A549 (cell line): Measurements from ENCODE around the gene RXRA. TPM values are rescaled to one million over a fixed set of nuclear protein-coding genes. Genes with fewer than 3 reads are reported as not detected.

Experiments
- ATAC-seq, 2 experiments: fragments of 200-7000 bp in 1 of 2; fragments of >200 bp in 1 of 2; cut with Nextera tagmentation in 1 of 2; cut with Tn5 transposase in 1 of 2; 3 replicates each; pipeline versions ENCODE4 v1.8.0 to v1.9.1; 2018 to 2020; ENCODE audit warnings: mild to moderate bottlenecking in 1 of 2, moderate library complexity in 1 of 2
- CTCF ChIA-PET: fragments of 300-600 bp; sonication (Branson Sonifier 250); formaldehyde crosslinking; extraction: SDS; loops from one replicate; lab custom pipeline; 2021; ENCODE audit warnings: antibody characterized with exemption, inconsistent platforms; lab: Yijun Ruan, JAX
- POLR2A ChIA-PET: fragments of 350-600 bp; formaldehyde crosslinking; extraction: SDS; loops from one replicate; lab custom pipeline; 2021; ENCODE audit warnings: antibody characterized with exemption, inconsistent platforms; lab: Yijun Ruan, JAX
- DNase-seq, 2 experiments: peaks; one replicate each; pipeline versions ENCODE4 v3.0.0 to v3.0.0-alpha.2; 2011 to 2016; ENCODE audit warnings: low read depth in 1 of 2, low spot score in 1 of 2
- FAIRE-seq: peaks from 2 replicates; lab custom pipeline; 2011; peaks lifted over from hg19 to GRCh38; lab: Jason Lieb, UNC
- H3K27ac ChIP-seq, 2 experiments: fragments of >200 bp; sonication (Bioruptor Twin); formaldehyde crosslinking; 3 replicates each; pipeline ENCODE4 v1.5.1; 2016 to 2017
- H3K4me1 ChIP-seq: fragments of >200 bp; sonication (Bioruptor Twin); formaldehyde crosslinking; 3 replicates; pipeline ENCODE4 v1.6.1; 2016
- H3K4me2 ChIP-seq: fragments of >200 bp; sonication (Bioruptor Twin); formaldehyde crosslinking; 3 replicates; pipeline ENCODE4 v1.6.1; 2016
- H3K4me3 ChIP-seq: fragments of >200 bp; sonication (Bioruptor Twin); formaldehyde crosslinking; 3 replicates; pipeline ENCODE4 v1.5.1; 2016
- H3K9me3 ChIP-seq: fragments of >200 bp; sonication (Bioruptor Twin); formaldehyde crosslinking; 3 replicates; pipeline ENCODE4 v1.6.1; 2016
- ATOH8 ChIP-seq: fragments of 250-450 bp; sonication (Bioruptor Pico); IDR thresholded peaks from 2 replicates; pipeline ENCODE4 v1.5.0; 2020; ENCODE audit warnings: low read depth, mild to moderate bottlenecking, moderate library complexity
- BHLHE40 ChIP-seq: IDR thresholded peaks from 2 replicates; pipeline ENCODE4 v1.6.1; 2012; ENCODE audit warnings: low read depth, low read length, inconsistent platforms
- CEBPB ChIP-seq, 2 experiments: fragments of >200 bp in 1 of 2; sonication (Bioruptor Twin) in 1 of 2; formaldehyde crosslinking in 1 of 2; IDR thresholded peaks; 2 replicates each; pipeline ENCODE4 v1.6.1; 2012 to 2016
- EHF ChIP-seq: fragments of 250-450 bp; sonication (Bioruptor Pico); IDR thresholded peaks from 2 replicates; pipeline ENCODE4 v1.5.0; 2020; ENCODE audit warnings: mild to moderate bottlenecking
- FOSB ChIP-seq: fragments of 250-450 bp; sonication (Bioruptor Pico); IDR thresholded peaks from 2 replicates; pipeline ENCODE4 v1.5.0; 2020; ENCODE audit warnings: mild to moderate bottlenecking, moderate library complexity
- FOSL2 ChIP-seq, 2 experiments: fragments of 450-650 bp in 1 of 2; fragments of >200 bp in 1 of 2; sonication (Bioruptor Twin) in 1 of 2; formaldehyde crosslinking; IDR thresholded peaks; 2 replicates each; pipeline versions ENCODE4 v1.5.0 to v1.6.1; 2016 to 2020; ENCODE audit warnings: mild to moderate bottlenecking in 1 of 2, moderate library complexity in 1 of 2
- FOXS1 ChIP-seq: fragments of 250-450 bp; sonication (Bioruptor Pico); IDR thresholded peaks from 2 replicates; pipeline ENCODE4 v1.5.0; 2020; ENCODE audit warnings: mild to moderate bottlenecking, moderate library complexity
- GATA3 ChIP-seq: IDR thresholded peaks from 2 replicates; pipeline ENCODE4 v1.6.1; 2012; ENCODE audit warnings: borderline replicate concordance
- HOXA7 ChIP-seq: fragments of 250-450 bp; sonication (Bioruptor Pico); IDR thresholded peaks from 2 replicates; pipeline ENCODE4 v1.5.0; 2020; ENCODE audit warnings: mild to moderate bottlenecking, moderate library complexity
- HOXB13 ChIP-seq: fragments of 250-450 bp; sonication (Bioruptor Pico); IDR thresholded peaks from 2 replicates; pipeline ENCODE4 v1.5.0; 2020; ENCODE audit warnings: low read depth, mild to moderate bottlenecking, moderate library complexity
- JUNB ChIP-seq: fragments of >200 bp; sonication (Bioruptor Twin); formaldehyde crosslinking; IDR thresholded peaks from 2 replicates; pipeline ENCODE4 v1.6.1; 2016
- KDM1A ChIP-seq: fragments of 200-600 bp; sonication (generic); IDR thresholded peaks from 2 replicates; pipeline ENCODE4 v1.6.1; 2016; ENCODE audit warnings: low read depth, mild to moderate bottlenecking
- MAX ChIP-seq: IDR thresholded peaks from 2 replicates; pipeline ENCODE4 v1.6.1; 2012
- MYC ChIP-seq: IDR thresholded peaks from 2 replicates; pipeline ENCODE4 v1.6.1; 2012; ENCODE audit warnings: mild to moderate bottlenecking, inconsistent platforms, low read length, improper control_type of control experiment, borderline replicate concordance
- NFE2L2 ChIP-seq: fragments of 150-350 bp; conservative IDR thresholded peaks from 2 replicates; pipeline ENCODE4 v1.6.1; 2014; ENCODE audit warnings: low read length
- NPAS2 ChIP-seq: fragments of 250-450 bp; sonication (Bioruptor Pico); IDR thresholded peaks from 2 replicates; pipeline ENCODE4 v1.8.0; 2022; ENCODE audit warnings: mild to moderate bottlenecking, moderate library complexity, borderline replicate concordance
- PBX3 ChIP-seq: IDR thresholded peaks from 2 replicates; pipeline ENCODE4 v1.6.1; 2012
- POLR2AphosphoS2 ChIP-seq: conservative IDR thresholded peaks from 2 replicates; pipeline ENCODE4 v1.6.1; 2012; ENCODE audit warnings: low read length, improper control_type of control experiment, inconsistent platforms
- RAD21 ChIP-seq, 2 experiments: fragments of >200 bp in 1 of 2; sonication (Bioruptor Twin) in 1 of 2; formaldehyde crosslinking in 1 of 2; IDR thresholded peaks in 1 of 2; conservative IDR thresholded peaks in 1 of 2; 2 replicates in 1 of 2; 3 replicates in 1 of 2; pipeline ENCODE4 v1.6.1; 2012 to 2018; ENCODE audit warnings: inconsistent platforms in 1 of 2
- RARB ChIP-seq: fragments of 250-450 bp; sonication (Bioruptor Pico); IDR thresholded peaks from 2 replicates; pipeline ENCODE4 v1.8.0; 2021; ENCODE audit warnings: mild to moderate bottlenecking, moderate library complexity
- RCOR1 ChIP-seq: fragments of 150-350 bp; IDR thresholded peaks from 2 replicates; pipeline ENCODE4 v1.6.1; 2014; ENCODE audit warnings: antibody characterized with exemption, low read length, low read depth
- RNF2 ChIP-seq: fragments of 200-600 bp; sonication (generic); IDR thresholded peaks from 2 replicates; pipeline ENCODE4 v1.6.1; 2016; ENCODE audit warnings: low read depth, mild to moderate bottlenecking, antibody characterized with exemption, moderate library complexity, borderline replicate concordance
- SREBF2 ChIP-seq: fragments of 450-650 bp; IDR thresholded peaks from 2 replicates; pipeline ENCODE4 v1.6.1; 2014; ENCODE audit warnings: mild to moderate bottlenecking, moderate library complexity
- TFCP2L1 ChIP-seq: fragments of 250-450 bp; sonication (Bioruptor Pico); IDR thresholded peaks from 2 replicates; pipeline ENCODE4 v1.5.0; 2021; ENCODE audit warnings: mild to moderate bottlenecking
- TP53 ChIP-seq: fragments of 250-450 bp; sonication (Bioruptor Pico); IDR thresholded peaks from 2 replicates; pipeline ENCODE4 v1.5.0; 2021; ENCODE audit warnings: mild to moderate bottlenecking, moderate library complexity
- ZNF302 ChIP-seq: fragments of 250-450 bp; sonication (Bioruptor Pico); IDR thresholded peaks from 2 replicates; pipeline ENCODE4 v1.9.0; 2021; ENCODE audit warnings: inconsistent platforms, mild to moderate bottlenecking, moderate library complexity
- WGBS: methylation state at CpG from one replicate; pipeline ENCODE4 v1.1.6; 2017; ENCODE audit errors: missing lambda C conversion rate; 5-methylcytosine and 5-hydroxymethylcytosine counted together
- polyA plus RNA-seq, 4 experiments: library from polyadenylated mRNA; depleted of rRNA in 3 of 4; stranded (reverse); fragments of >200 nt; fragmentation: RNase III in 1 of 4; extraction: RNeasy Plus Mini Kit Qiagen cat#74134 plus additional on column Dnase treatment in 1 of 4; gene quantifications; 2 replicates in 3 of 4; 3 replicates in 1 of 4; pipeline ENCODE4 v1.2.3, GENCODE V29; 2011 to 2017
- TF ChIP-seq, protein P1 (sequence below): fragments of 450-650 bp; IDR thresholded peaks from 2 replicates; pipeline ENCODE4 v1.6.1; 2014; ENCODE audit warnings: antibody characterized with exemption
- TF ChIP-seq, protein P2 (sequence below): IDR thresholded peaks from 2 replicates; pipeline ENCODE4 v1.6.1; 2012; ENCODE audit warnings: low read depth, borderline replicate concordance

RXRA gene
- polyA plus RNA-seq, 2 of the 4 experiments (the other 2 are of a cell fraction), result 6.6 to 23.9 TPM

- DNase-seq (no peak), ATAC-seq (no peak), FAIRE-seq (no peak)
- WGBS, result 88% methylated on average over 11 of the region's 12 CpGs
- H3K27ac ChIP-seq, result no peak overlapping the region
- TF ChIP-seq, protein P1, sequence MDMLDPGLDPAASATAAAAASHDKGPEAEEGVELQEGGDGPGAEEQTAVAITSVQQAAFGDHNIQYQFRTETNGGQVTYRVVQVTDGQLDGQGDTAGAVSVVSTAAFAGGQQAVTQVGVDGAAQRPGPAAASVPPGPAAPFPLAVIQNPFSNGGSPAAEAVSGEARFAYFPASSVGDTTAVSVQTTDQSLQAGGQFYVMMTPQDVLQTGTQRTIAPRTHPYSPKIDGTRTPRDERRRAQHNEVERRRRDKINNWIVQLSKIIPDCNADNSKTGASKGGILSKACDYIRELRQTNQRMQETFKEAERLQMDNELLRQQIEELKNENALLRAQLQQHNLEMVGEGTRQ, result no peak
- TF ChIP-seq, protein P2, sequence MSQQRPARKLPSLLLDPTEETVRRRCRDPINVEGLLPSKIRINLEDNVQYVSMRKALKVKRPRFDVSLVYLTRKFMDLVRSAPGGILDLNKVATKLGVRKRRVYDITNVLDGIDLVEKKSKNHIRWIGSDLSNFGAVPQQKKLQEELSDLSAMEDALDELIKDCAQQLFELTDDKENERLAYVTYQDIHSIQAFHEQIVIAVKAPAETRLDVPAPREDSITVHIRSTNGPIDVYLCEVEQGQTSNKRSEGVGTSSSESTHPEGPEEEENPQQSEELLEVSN, result no peak
- TF ChIP-seq SREBF2 (no peak), RARB (CRISPR knock-in tag) (no peak), NFE2L2 (no peak), GATA3 (no peak), FOSB (CRISPR knock-in tag) (no peak), NPAS2 (CRISPR knock-in tag) (no peak), ATOH8 (CRISPR knock-in tag) (no peak), HOXB13 (CRISPR knock-in tag) (no peak), EHF (CRISPR knock-in tag) (no peak), FOSL2 (IDR thresholded peaks at IDR 0.05) (no peak), FOSL2 (CRISPR knock-in tag; IDR thresholded peaks at IDR 0.05) (no peak), HOXA7 (CRISPR knock-in tag) (no peak), POLR2AphosphoS2 (no peak), BHLHE40 (no peak)
- peaks cover 20% of the 10 kb centered on the region for H3K4me1 ChIP-seq
- CTCF ChIA-PET, result interaction anchor here (1.1 kb wide), 1 partner anchor 107 kb away, joined by 3 read pairs; no protein-coding TSS in a partner anchor
- H3K4me2 ChIP-seq, result no peak overlapping the region
- H3K4me3 ChIP-seq, result no peak overlapping the region
- POLR2A ChIA-PET, result no interaction called here
- H3K9me3 ChIP-seq, result no peaks in the 10 kb centered on the region
These were observed 10.0 kb downstream of the RXRA start for GRCh38 chr9:134336228-134336627.

DNA sequence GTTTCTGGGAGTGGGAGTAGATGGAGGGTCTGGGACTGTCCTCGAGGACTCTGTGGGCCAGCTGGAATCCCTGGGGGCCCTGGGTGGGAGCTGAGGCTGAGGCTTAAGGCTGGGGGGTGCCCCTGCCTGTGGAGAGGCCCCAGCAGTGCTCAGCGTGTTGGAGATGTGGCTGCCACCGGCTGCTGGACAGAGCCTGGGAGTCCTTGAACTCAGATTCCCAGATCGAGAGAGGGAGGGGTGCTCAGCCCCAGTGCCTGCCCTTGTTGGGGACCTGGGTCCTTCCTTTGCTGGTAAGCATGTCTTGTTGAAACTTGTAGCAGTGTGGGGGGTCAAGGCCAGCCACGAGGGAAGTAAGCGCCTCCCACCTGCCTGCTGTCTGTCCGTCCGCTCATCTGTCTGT lies 10.7 kb downstream of the RXRA start:
- Histone ChIP-seq H3K4me1 (peaks cover 20% of the 10 kb centered on the region), H3K27ac (no peak overlapping the region), H3K4me3 (no peak overlapping the region), H3K9me3 (no peaks in the 10 kb centered on the region), H3K4me2 (no peak overlapping the region)
- ChIA-PET CTCF (interaction anchor here (1.1 kb wide), 1 partner anchor 106 kb away, joined by 3 read pairs; no protein-coding TSS in a partner anchor), POLR2A (no interaction called here)
- DNase-seq (no peak), ATAC-seq (no peak), FAIRE-seq (no peak)
- WGBS, result 87% methylated on average over 8 of the region's 8 CpGs
- TF ChIP-seq TFCP2L1 (CRISPR knock-in tag) (no peak), JUNB (no peak), ZNF302 (CRISPR knock-in tag) (no peak), MYC (no peak), TP53 (CRISPR knock-in tag) (no peak), CEBPB (IDR thresholded peaks at IDR 0.05) (no peak), PBX3 (no peak), KDM1A (no peak), MAX (no peak), RARB (CRISPR knock-in tag) (no peak), RCOR1 (no peak), RAD21 (conservative IDR thresholded peaks at IDR 0.05 in 1 of 2, IDR thresholded peaks at IDR 0.05 in 1 of 2) (no peak), FOXS1 (CRISPR knock-in tag) (no peak), RNF2 (no peak)
- TF ChIP-seq, protein P1, result no peak
